ENCODE data around the gene IL1RAPL1. TPM values are rescaled to one million over a fixed set of nuclear protein-coding genes. Genes with fewer than 3 reads are reported as not detected.

The IL1RAPL1 gene
- total RNA-seq, result 3.6 and 4.1 TPM in 2 replicates
- long read RNA-seq, partial matches to known transcripts, result 17 of 19 reads
- long read RNA-seq, other reads (novel, unspliced or antisense), result 2 of 19 reads

DNA sequence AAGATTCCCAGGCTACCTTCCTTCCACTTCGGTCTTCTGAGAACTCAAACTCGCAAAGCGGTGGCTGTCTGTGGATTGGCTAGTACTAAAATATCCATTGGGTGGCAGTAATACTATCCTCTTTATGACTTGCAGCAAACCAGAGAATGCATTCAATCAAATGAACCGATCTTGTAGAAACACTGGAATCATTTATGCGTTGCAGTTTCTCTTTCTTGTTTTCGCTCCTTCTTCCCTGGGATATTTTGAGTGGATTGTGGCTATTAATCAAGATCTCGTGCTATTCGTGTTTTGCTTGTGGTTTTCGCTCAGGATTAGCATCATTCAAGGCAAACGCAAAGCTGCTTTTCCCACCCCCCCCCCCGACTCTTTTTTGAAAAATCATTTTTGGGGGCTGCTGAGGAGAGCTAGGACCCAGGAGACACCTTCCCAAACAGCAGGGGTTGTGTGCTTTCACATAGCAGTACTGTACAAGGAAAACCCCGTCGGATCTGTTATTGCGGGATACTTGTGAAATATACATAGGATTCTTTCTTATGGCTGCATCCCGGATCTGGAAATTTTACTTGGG is at the start of gene IL1RAPL1:
TSS of gene IL1RAPL1 (plus strand) at position 466 of the 571 bp plus-strand sequence.
- TF ChIP-seq, protein P1, sequence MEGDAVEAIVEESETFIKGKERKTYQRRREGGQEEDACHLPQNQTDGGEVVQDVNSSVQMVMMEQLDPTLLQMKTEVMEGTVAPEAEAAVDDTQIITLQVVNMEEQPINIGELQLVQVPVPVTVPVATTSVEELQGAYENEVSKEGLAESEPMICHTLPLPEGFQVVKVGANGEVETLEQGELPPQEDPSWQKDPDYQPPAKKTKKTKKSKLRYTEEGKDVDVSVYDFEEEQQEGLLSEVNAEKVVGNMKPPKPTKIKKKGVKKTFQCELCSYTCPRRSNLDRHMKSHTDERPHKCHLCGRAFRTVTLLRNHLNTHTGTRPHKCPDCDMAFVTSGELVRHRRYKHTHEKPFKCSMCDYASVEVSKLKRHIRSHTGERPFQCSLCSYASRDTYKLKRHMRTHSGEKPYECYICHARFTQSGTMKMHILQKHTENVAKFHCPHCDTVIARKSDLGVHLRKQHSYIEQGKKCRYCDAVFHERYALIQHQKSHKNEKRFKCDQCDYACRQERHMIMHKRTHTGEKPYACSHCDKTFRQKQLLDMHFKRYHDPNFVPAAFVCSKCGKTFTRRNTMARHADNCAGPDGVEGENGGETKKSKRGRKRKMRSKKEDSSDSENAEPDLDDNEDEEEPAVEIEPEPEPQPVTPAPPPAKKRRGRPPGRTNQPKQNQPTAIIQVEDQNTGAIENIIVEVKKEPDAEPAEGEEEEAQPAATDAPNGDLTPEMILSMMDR (IDR thresholded peaks at IDR 0.05; ENCODE audit: unreplicated experiment), result peak; percentile 39
- peaks cover 11% of the 10 kb centered on the region for H3K27me3 Mint-ChIP-seq
- H3K27ac Mint-ChIP-seq, result no peak within 1 kb of the TSS
- no peaks in the 10 kb centered on the region for H3K36me3 Mint-ChIP-seq (ENCODE audit: insufficient read depth)
- H3K9me3 Mint-ChIP-seq (ENCODE audit: low read depth), result no peaks in the 10 kb centered on the region
- no peak for DNase-seq (ENCODE audit: low spot score, unreplicated experiment)
- no peak within 1 kb of the TSS for H3K4me3 Mint-ChIP-seq (ENCODE audit: low read depth)
- peaks cover 15% of the 10 kb centered on the region for H3K4me1 Mint-ChIP-seq (ENCODE audit: low read depth)

DNA sequence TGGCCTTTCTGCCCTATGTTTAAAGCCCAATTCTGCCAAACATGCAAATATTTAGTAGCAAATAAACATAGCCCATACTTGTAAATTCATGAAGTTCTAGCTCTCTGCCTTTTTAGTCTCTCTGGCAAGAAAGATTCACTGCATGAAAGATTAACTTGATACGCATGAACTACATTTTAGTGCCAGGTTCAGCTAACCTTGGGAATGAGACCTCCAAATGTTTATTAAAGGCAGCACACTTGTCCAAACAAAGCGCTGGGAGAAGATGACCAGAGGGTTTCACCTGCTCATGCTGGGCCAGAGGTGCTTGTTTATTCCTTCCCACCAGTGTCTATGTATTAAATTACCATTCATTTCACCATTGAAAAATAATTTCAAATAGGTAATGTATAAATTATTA is 44.5 kb upstream of the IL1RAPL1 start:
- Mint-ChIP-seq H3K4me1 (ENCODE audit: low read depth) (no peaks in the 10 kb centered on the region), H3K27ac (no peak overlapping the region), H3K27me3 (no peaks in the 10 kb centered on the region), H3K4me3 (ENCODE audit: low read depth) (no peak overlapping the region), H3K9me3 (ENCODE audit: low read depth) (no peaks in the 10 kb centered on the region), H3K36me3 (ENCODE audit: insufficient read depth) (no peaks in the 10 kb centered on the region)
- TF ChIP-seq, protein P1 (IDR thresholded peaks at IDR 0.05; ENCODE audit: unreplicated experiment), result no peak
- no peak for DNase-seq (ENCODE audit: low spot score, unreplicated experiment)

DNA sequence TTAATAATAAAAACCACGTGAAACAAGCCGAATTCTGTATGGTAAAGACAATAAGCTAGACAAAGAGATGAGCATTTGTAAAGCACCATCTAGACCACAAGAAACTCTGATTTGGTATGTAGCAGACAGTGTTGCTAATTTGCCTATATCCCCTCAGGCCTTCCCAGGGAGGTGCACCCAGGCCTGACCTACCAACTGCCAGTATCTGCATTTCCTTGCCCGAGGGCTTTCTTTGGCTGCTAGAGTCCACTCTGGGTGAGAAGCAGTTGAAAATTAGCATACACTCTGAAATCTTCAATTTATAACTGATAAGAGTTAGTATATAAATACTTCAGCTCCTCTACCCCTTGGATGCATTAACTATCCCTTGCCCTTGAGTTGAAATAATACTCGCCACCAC is 37.4 kb upstream of the IL1RAPL1 start:
- Mint-ChIP-seq H3K36me3 (ENCODE audit: insufficient read depth) (no peaks in the 10 kb centered on the region), H3K9me3 (ENCODE audit: low read depth) (no peaks in the 10 kb centered on the region)
- DNase-seq (ENCODE audit: low spot score, unreplicated experiment), result no peak

DNA sequence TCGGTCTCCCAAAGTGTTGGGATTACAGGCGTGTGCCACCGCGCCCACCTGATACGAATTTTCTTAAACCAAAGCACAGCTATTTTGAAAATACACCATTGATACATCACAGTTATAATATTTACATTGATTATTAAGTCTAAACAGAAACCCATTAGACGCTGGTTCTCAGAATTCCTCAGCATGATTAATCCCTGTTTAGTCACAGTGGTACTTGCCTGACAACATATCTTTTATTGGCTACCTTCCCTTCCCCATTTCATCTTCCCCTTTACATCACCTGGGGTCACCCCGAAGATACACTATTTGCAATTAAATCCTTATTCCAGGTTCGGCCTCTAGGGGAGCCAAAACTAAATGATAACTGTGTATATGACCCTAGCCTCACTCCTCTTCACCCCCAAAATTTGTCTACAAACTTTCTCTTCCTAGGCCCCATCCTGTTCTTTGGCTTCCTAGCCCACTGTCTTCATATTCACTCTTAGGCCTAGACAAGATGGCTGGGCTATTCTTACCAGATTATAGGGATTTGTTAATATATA is 36.8 kb upstream of the IL1RAPL1 start:
- DNase-seq (ENCODE audit: low spot score, unreplicated experiment), result no peak
- Mint-ChIP-seq H3K27ac (no peak overlapping the region), H3K36me3 (ENCODE audit: insufficient read depth) (no peaks in the 10 kb centered on the region), H3K9me3 (ENCODE audit: low read depth) (no peaks in the 10 kb centered on the region), H3K27me3 (no peaks in the 10 kb centered on the region), H3K4me1 (ENCODE audit: low read depth) (peaks cover 3% of the 10 kb centered on the region), H3K4me3 (ENCODE audit: low read depth) (no peak overlapping the region)
- TF ChIP-seq, protein P1 (IDR thresholded peaks at IDR 0.05; ENCODE audit: unreplicated experiment), result no peak

More for the DNA sequence above, 37.4 kb upstream of the IL1RAPL1 start:
- H3K27me3 Mint-ChIP-seq, result no peaks in the 10 kb centered on the region
- H3K4me3 Mint-ChIP-seq (ENCODE audit: low read depth), result no peak overlapping the region
- TF ChIP-seq, protein P1 (IDR thresholded peaks at IDR 0.05; ENCODE audit: unreplicated experiment), result no peak
- peaks cover 3% of the 10 kb centered on the region for H3K4me1 Mint-ChIP-seq (ENCODE audit: low read depth)
- H3K27ac Mint-ChIP-seq, result no peak overlapping the region

DNA sequence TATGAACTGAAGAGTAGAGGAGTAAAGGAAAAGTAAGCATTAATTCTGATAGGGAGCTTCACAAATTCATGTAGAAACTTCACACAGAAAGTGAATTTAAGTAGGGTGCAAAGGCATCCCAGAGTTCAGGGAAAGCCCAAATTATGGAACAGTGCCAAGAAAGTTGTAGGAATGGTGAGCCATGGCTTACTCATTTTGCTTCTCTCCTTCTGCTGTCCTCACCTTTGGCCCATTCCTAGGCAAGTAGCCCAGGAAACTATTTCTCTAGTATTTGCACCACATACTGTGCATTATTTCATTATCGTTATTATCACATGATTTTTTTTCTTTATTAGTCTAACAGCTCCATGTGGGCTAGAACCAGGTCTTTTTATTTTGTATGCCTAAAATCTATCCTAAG is 34.9 kb upstream of the IL1RAPL1 start:
- Mint-ChIP-seq H3K4me3 (ENCODE audit: low read depth) (no peak overlapping the region), H3K27ac (no peak overlapping the region), H3K27me3 (no peaks in the 10 kb centered on the region), H3K9me3 (ENCODE audit: low read depth) (peaks cover 10% of the 10 kb centered on the region), H3K4me1 (ENCODE audit: low read depth) (peaks cover 3% of the 10 kb centered on the region), H3K36me3 (ENCODE audit: insufficient read depth) (no peaks in the 10 kb centered on the region)
- DNase-seq (ENCODE audit: low spot score, unreplicated experiment), result no peak
- TF ChIP-seq, protein P1 (IDR thresholded peaks at IDR 0.05; ENCODE audit: unreplicated experiment), result no peak
